ENCODE measurements around the gene TXNL4B. TPM values are rescaled to one million over a fixed set of nuclear protein-coding genes. Genes with fewer than 3 reads are reported as not detected.

Gene TXNL4B
- total RNA-seq, 1 donor from 2014 or later, result 12.8 TPM

DNA sequence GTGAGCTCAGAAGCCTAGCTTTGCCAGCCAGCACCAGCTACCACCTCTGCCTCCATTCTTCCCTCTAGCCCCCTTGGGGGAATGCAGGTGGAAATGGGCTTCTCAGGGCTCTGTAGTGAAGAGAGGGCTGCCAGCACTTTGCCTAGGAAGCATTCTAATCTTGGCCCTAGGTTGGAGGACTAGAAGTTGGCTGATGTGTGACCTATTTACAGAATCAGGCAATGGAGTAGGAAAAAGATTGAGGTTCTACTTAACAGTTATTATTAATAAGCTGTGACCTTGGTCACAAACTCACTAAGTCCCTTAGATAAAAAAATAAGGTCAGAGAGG, 20.2 kb upstream of the TXNL4B start:
- Histone ChIP-seq H3K36me3 (ENCODE audit: insufficient read depth, low read length) (peaks cover 22% of the 10 kb centered on the region), H3K9ac (ENCODE audit: low read length) (no peak overlapping the region), H3K4me1 (ENCODE audit: insufficient read depth, low read length) (no peaks in the 10 kb centered on the region), H3K9me3 (ENCODE audit: insufficient read depth, low read depth, low read length) (no peaks in the 10 kb centered on the region), H3K27me3 (ENCODE audit: insufficient read depth, low read length) (no peaks in the 10 kb centered on the region), H3K4me3 (ENCODE audit: insufficient read depth, low read depth, low read length) (no peak overlapping the region), H3K4me2 (ENCODE audit: low read length) (no peak overlapping the region), H3K27ac (ENCODE audit: low read depth, low read length) (no peak overlapping the region), H4K20me1 (ENCODE audit: insufficient read depth, low read length) (no peaks in the 10 kb centered on the region), H2AFZ (ENCODE audit: low read depth, low read length) (no peak overlapping the region), H3K79me2 (ENCODE audit: insufficient read depth, low read length) (no peaks in the 10 kb centered on the region)
- Mint-ChIP-seq H3K27ac (ENCODE audit: unreplicated experiment) (no peak overlapping the region), H3K9me3 (ENCODE audit: unreplicated experiment) (no peaks in the 10 kb centered on the region), H3K4me1 (ENCODE audit: low read depth, unreplicated experiment) (no peaks in the 10 kb centered on the region), H3K36me3 (ENCODE audit: low read depth, unreplicated experiment) (peaks cover 11% of the 10 kb centered on the region), H3K4me3 (ENCODE audit: unreplicated experiment) (no peak overlapping the region), H3K27me3 (ENCODE audit: low read depth, unreplicated experiment) (no peaks in the 10 kb centered on the region)
- TF ChIP-seq EZH2 (IDR thresholded peaks at IDR 0.05; ENCODE audit: insufficient read depth, low read length) (no peak), CTCF (IDR thresholded peaks at IDR 0.05; ENCODE audit: insufficient read depth, low read depth, low read length) (no peak)
- no peak for FAIRE-seq
- no peak for DNase-seq (ENCODE audit: low read depth)

DNA sequence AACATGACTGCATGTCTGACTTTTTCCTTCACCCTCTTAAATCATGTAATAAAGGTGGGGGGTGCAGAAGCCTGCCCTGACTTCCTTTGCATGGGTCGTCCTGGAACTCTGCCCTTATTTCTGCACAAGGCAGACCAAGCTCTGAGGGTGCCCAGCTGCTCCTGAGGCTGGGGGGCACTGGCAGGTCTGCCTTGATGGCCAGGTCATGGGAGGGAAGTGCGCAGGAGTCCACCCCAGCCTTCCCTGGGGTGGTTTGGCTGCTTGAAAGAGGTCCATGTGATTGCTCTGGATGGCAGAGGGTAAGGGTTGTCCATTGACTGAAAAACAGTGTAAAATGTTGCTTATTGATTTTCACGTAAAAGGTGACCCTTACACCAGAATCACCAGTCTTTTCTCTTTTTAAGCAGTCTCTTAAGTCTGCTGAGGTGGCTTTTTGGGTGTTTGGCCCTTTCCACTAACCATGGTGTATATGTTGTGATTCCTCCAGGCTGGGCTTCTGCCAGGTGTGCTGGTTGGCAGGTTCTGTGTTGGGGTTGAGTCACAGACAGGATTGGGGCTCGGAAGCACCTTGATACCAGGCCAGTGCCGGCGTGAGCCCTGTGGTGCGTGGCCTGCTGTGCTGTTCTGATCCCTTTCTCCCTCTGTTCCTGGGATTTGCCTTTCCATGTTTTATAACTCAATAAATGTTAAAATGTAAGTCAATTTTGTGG, 19.6 kb upstream of the TXNL4B start:
- Mint-ChIP-seq H3K9me3 (ENCODE audit: unreplicated experiment) (no peaks in the 10 kb centered on the region), H3K4me3 (ENCODE audit: unreplicated experiment) (no peak overlapping the region), H3K4me1 (ENCODE audit: low read depth, unreplicated experiment) (no peaks in the 10 kb centered on the region), H3K27me3 (ENCODE audit: low read depth, unreplicated experiment) (no peaks in the 10 kb centered on the region), H3K27ac (ENCODE audit: unreplicated experiment) (no peak overlapping the region), H3K36me3 (ENCODE audit: low read depth, unreplicated experiment) (peaks cover 12% of the 10 kb centered on the region)
- H3K4me2 ChIP-seq (ENCODE audit: low read length), result no peak overlapping the region
- TF ChIP-seq EZH2 (IDR thresholded peaks at IDR 0.05; ENCODE audit: insufficient read depth, low read length), result no peak
- TF ChIP-seq CTCF (IDR thresholded peaks at IDR 0.05; ENCODE audit: insufficient read depth, low read depth, low read length), result no peak
- peaks cover 25% of the 10 kb centered on the region for H3K36me3 ChIP-seq (ENCODE audit: insufficient read depth, low read length)
- no peak overlapping the region for H3K9ac ChIP-seq (ENCODE audit: low read length)
- H3K9me3 ChIP-seq (ENCODE audit: insufficient read depth, low read depth, low read length), result no peaks in the 10 kb centered on the region
- no peak for FAIRE-seq
- H3K79me2 ChIP-seq (ENCODE audit: insufficient read depth, low read length), result no peaks in the 10 kb centered on the region
- H2AFZ ChIP-seq (ENCODE audit: low read depth, low read length), result no peak overlapping the region
- H3K4me3 ChIP-seq (ENCODE audit: insufficient read depth, low read depth, low read length), result no peak overlapping the region
- no peaks in the 10 kb centered on the region for H4K20me1 ChIP-seq (ENCODE audit: insufficient read depth, low read length)
- no peaks in the 10 kb centered on the region for H3K4me1 ChIP-seq (ENCODE audit: insufficient read depth, low read length)
- H3K27ac ChIP-seq (ENCODE audit: low read depth, low read length), result no peak overlapping the region
- DNase-seq (ENCODE audit: low read depth), result no peak
- no peaks in the 10 kb centered on the region for H3K27me3 ChIP-seq (ENCODE audit: insufficient read depth, low read length)

DNA sequence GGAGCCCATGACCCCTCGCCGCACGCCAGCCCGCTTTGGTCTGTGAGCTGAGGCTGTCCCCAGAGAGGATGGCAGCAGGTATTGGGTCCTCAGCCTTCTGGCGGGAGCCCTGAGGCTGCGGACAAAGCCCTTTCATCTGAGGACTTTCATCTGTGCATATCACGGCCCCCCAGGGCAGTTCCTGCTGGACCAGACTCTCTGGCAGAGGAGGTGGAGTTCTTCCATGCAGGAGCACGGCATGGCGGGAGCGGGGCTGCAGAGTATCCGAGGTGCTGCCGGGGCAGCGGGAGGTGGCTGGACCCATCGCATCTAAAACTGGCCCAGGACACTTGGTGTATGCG, 19.0 kb upstream of the TXNL4B start:
- Histone ChIP-seq H3K36me3 (ENCODE audit: insufficient read depth, low read length) (peaks cover 26% of the 10 kb centered on the region), H4K20me1 (ENCODE audit: insufficient read depth, low read length) (no peaks in the 10 kb centered on the region), H3K4me3 (ENCODE audit: insufficient read depth, low read depth, low read length) (no peak overlapping the region), H2AFZ (ENCODE audit: low read depth, low read length) (no peak overlapping the region), H3K9ac (ENCODE audit: low read length) (no peak overlapping the region), H3K4me2 (ENCODE audit: low read length) (no peak overlapping the region), H3K27me3 (ENCODE audit: insufficient read depth, low read length) (no peaks in the 10 kb centered on the region), H3K9me3 (ENCODE audit: insufficient read depth, low read depth, low read length) (no peaks in the 10 kb centered on the region), H3K27ac (ENCODE audit: low read depth, low read length) (no peak overlapping the region), H3K79me2 (ENCODE audit: insufficient read depth, low read length) (no peaks in the 10 kb centered on the region), H3K4me1 (ENCODE audit: insufficient read depth, low read length) (no peaks in the 10 kb centered on the region)
- Mint-ChIP-seq H3K36me3 (ENCODE audit: low read depth, unreplicated experiment) (peaks cover 14% of the 10 kb centered on the region), H3K4me1 (ENCODE audit: low read depth, unreplicated experiment) (no peaks in the 10 kb centered on the region), H3K4me3 (ENCODE audit: unreplicated experiment) (no peak overlapping the region), H3K27ac (ENCODE audit: unreplicated experiment) (no peak overlapping the region), H3K27me3 (ENCODE audit: low read depth, unreplicated experiment) (no peaks in the 10 kb centered on the region), H3K9me3 (ENCODE audit: unreplicated experiment) (no peaks in the 10 kb centered on the region)
- FAIRE-seq (no peak), DNase-seq (ENCODE audit: low read depth) (no peak)
- TF ChIP-seq EZH2 (IDR thresholded peaks at IDR 0.05; ENCODE audit: insufficient read depth, low read length), result no peak
- no peak for TF ChIP-seq CTCF (IDR thresholded peaks at IDR 0.05; ENCODE audit: insufficient read depth, low read depth, low read length)
